Transverse colon (tissue), 4 donors: Measurements from ENCODE around the gene C1orf198.

Source experiments
- CTCF ChIP-seq, 5 experiments: fragments of 200-600 bp in 3 of 5; fragments of 450-650 bp in 2 of 5; sonication (generic) in 3 of 5; IDR thresholded peaks; 1 replicate in 2 of 5; 2 replicates in 3 of 5; pipeline ENCODE4 v1.5.1; 2016 to 2017; ENCODE audit warnings: antibody characterized with exemption in 5 of 5, inconsistent platforms in 3 of 5, mild to moderate bottlenecking in 2 of 5, moderate library complexity in 1 of 5
- POLR2A ChIP-seq: fragments of 450-650 bp; IDR thresholded peaks from one replicate; pipeline ENCODE4 v1.6.1; 2016; ENCODE audit warnings: antibody characterized with exemption, mild to moderate bottlenecking, moderate library complexity
- POLR2AphosphoS5 ChIP-seq, 3 donors: sonication (generic); formaldehyde crosslinking; IDR thresholded peaks; one replicate each; pipeline ENCODE4 v1.6.1; 2016; ENCODE audit warnings: antibody characterized with exemption in 3 of 3

GRCh38 chr1:230898748-230899147, 30.4 kb upstream of the C1orf198 start:
- no peak for TF ChIP-seq CTCF (IDR thresholded peaks at IDR 0.05)
- no peak for TF ChIP-seq POLR2A
- TF ChIP-seq POLR2AphosphoS5 (IDR thresholded peaks at IDR 0.05), result no peak
